ENCODE data around the gene ZCCHC24.

ZCCHC24 gene

DNA sequence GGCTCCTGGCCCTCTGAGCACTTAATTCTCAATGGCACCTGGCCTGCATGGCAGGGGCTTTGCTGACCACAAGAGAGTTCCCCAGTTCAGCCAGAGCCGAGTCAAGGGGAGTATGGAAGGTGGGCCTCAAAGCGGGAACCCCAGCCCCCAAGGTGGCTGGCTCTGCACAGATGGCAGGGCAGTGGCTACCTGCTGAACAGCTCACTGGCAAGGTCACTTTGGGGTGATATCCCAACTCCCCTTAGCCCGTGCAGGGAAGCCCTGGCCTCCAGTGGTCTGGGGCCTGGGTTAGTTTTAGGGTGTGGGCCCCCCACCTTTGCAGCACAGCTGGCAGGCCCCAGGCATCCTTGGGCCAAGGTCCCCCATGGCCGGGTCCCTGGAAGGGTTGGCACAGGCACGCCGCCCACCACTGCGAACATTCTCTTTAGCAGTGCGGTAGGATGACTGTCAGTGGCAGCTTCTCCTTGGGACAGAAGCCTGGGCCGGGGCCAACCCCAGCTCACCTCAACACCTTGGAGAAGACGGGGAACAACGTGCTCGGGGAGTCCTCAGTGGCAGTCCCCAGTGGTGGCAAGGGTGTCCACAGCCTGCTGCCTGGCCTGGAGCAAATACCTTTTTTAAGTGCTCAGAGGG, 61.3 kb downstream of the ZCCHC24 start:
- DNase-seq (ENCODE audit: low read depth in 2 of 2), result no peak

DNA sequence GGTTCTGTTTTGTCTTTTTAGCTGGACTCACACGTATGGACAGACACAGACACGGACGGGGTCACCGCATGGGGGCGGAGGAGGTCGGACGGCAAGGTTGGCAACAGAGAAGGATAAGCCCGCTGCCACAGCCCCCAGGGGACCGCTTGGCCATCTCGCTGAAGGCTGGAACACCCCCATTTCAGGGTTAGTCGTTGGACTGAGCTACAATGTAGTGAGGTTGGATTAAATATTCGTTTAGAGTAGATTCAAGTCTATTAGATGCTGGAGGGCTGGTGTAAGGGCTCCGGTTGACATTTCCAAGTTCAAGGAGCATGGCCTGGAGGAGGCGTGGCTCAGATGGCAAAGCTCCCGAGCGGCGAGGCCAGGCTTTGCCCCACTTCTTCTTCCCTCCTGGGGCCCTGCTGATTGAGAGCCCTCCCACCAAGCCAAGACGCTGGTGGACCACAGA, 62.9 kb downstream of the ZCCHC24 start:
- DNase-seq (ENCODE audit: low read depth in 2 of 2), result no peak

DNA sequence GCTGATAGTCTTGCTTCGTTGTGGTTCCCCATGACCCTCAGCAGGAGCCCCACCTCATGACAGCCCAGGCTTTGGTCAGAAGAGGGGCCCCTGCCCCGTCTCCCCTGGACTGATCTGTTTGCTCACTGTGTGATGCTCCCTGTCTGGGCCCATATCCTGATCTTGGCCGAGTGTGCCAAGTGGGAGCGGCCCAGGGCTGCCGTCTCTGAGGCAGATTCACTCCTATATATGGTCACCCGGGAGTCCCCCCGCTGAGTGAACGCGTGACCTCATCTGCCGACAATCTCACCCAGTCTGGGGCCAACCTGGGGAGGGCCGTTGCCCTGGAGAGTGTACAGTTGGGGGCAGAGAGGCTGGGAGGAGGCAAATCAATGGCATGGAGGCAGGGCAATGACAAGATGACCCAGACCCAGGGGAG, 63.6 kb downstream of the ZCCHC24 start:
- no peak for DNase-seq (ENCODE audit: low read depth in 2 of 2)

DNA sequence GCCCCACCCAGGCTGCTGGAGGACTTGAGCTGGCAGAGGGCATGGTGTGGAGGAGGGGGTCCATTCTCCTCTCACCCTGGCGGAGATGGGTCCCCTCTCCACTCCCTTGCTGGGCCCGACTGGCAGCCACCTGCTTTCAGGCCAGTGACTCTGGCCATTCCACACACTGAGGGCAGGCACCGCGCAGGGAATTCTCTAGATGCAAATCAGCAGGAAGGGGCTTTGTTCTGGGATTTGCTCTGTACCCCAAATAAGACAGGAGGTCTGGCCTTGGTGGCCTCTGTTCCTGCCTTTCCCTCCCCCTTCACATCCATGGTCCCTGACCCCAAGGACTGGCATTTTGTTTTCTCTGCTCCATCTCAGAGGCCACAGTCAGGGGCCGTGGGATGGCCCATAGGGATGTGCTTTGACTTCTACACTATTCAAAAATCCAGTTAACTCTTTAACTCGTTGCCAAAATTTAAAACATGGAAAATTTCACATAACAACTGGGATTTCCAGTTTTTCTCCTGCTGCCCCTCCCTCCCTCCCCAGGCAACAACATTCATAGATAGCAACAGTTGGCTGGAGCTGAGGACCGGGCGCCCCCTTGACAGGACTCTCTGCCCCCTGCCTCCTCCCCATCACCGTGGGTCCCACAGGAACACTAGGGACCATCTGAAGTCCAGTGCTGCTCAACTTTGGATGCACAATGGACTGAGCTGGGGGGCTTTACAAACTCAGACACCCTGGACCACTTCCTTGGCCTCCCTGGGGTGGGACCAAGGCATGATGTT, 64.3 kb downstream of the ZCCHC24 start:
- no peak for DNase-seq (ENCODE audit: low read depth in 2 of 2)

DNA sequence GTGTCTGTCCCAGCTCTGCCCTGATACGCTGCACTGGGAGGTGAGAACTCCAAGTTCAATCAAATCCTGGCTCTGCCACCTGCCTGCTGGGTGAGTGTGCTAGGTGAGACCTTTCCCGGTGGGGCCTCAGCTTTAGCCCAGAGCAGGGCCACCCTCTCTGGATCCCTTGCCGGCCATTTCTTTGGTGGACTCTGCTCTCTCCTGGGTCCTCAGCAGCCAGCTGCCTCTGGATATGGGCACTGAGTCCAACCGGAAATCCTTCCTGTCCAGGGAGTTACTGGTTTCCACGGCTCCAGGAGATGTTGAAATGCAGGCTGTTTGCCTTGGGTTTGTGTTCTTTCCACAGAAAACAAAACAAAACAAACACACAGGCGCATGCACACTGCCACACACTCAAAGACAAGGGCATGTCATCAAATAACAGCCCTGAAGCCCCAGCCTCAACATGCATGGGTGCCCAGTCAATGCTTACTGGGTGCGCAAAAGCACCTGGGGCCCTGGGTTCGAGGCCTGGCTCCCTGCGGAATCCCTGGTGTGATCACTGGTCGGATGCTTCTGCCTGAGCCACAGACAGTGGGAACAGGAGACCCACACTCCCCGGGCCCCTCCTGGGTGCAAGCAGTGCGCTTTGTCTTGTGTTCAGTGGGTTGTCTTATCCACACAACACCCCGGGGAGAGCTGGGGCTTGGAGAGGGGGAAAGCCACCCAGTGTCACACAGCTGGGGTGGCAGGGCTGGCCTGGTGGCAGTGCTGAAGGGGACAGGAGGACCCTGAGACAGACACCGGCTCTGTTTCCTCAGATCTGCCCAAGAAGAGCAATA, 65.1 kb downstream of the ZCCHC24 start:
- DNase-seq (ENCODE audit: low read depth in 2 of 2), result no peak

DNA sequence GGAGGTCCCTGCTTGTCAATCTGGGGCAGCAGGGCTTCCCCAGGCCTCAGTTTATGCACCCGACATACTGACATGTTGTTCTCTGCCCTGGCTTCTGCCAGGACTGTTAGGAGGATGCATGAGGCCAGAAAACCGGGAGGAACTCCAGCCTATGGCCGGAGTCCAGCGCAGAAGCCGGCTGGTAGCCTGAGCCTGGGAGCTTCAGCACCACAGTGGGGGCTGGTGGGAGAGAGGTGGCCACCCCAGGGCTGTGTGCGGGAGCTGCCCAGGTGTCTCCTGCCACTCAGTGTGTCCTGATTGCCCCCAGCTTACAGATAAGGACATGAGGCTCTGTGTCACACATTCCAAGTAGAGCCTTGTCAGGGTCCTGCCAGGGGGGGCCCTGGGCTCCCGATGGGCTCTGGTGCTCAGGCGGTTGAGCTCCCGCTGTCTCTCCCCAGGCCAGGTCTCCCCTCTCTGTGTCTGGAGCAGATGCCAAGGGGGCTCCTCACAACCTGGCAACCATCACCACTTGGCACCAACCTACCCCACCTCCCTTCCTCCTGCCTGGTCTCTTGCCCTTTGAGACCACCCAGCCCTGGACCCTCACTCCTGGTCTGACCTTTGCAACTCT, 65.8 kb downstream of the ZCCHC24 start:
- DNase-seq (ENCODE audit: low read depth in 2 of 2), result no peak

DNA sequence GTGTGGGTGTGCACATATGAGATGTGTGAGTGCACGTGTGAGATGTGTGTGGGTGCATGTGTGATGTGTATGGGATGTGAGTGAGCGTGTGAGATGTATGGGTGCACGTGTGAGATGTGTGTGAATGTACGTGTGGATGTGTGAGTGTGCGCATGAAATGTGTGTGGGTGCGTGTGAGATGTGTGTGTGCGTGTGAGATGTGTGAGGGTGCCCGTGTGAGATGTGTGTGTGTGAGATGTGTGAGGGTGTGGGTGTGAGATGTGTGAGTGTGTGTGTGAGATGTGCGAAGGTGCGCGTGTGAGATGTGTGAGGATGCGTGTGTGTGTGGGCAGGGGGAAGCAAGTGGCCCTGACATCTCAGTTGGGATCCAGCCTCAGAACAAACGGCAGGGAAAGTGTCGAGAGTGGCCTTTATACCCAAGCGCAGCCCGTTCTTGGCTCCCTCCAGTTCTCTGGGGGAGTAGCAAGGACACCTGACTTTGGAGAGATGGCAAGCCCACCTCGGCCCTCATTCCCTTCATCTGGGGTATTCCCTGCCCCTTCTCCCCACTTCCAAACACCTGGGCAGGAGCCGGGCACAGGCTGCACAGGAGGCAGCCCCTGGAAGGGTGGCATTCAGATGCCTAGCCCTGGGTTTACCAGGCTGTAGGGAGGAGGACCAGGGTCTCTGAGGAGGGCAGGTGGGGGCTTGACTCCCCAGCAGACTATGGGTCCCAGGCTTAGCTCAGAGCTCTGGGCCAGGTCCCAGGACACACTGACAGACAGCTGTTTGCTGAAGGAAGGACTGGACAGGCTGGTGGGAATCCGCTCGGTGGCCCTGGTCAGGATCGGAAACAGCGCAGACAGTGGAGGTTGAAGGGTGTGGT, 66.5 kb downstream of the ZCCHC24 start:
- DNase-seq (ENCODE audit: low read depth in 2 of 2), result no peak

DNA sequence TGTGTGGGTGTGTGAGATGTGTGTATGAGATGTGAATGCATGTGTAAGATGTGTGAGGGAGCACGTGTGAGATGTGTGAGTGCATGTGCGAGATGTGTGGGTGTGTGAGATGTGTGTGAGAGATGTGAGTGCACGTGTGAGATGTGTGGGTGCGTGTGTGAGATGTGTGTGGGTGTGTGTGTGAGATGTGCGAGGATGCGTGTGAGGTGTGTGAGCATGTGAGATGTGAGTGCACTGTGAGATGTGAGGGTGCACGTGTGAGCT, 67.1 kb downstream of the ZCCHC24 start:
- no peak for DNase-seq (ENCODE audit: low read depth in 2 of 2)

DNA sequence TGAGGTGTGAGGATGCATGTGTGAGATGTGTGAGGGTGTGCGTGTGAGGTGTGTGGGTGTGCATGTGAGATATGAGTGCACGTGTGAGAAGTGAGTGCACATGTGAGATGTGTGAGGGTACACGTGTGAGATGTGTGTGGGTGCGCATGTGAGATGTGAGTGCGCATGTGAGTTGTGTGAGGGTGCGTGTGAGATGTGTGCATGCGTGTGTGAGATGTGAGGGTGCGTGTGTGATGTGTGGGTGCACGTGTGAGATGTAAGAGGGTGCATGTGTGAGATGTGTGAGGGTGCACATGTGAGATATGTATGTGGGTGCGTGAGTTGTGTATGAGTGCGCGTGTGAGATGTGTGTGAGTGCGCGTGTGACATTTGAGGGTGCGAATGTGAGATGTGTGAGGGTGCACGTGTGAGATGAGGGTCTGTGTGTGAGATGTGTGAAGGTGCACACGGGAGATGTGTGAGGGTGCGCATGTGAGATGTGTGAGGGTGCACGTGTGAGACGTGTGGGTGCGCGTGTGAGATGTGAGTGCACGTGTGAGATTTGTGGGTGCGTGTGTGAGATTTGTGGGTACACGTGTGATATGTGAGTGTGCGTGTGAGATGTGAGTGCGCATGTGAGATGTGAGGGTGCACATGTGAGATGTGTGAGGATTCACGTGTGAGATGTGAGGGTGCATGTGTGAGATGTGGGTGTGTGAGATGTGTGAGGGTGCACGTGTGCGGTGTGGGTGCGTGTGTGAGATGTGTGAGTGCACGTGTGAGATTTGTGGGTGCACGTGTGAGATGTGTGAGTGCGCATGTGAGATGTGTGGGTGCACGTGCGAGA, 67.7 kb downstream of the ZCCHC24 start:
- no peak for DNase-seq (ENCODE audit: low read depth in 2 of 2)

DNA sequence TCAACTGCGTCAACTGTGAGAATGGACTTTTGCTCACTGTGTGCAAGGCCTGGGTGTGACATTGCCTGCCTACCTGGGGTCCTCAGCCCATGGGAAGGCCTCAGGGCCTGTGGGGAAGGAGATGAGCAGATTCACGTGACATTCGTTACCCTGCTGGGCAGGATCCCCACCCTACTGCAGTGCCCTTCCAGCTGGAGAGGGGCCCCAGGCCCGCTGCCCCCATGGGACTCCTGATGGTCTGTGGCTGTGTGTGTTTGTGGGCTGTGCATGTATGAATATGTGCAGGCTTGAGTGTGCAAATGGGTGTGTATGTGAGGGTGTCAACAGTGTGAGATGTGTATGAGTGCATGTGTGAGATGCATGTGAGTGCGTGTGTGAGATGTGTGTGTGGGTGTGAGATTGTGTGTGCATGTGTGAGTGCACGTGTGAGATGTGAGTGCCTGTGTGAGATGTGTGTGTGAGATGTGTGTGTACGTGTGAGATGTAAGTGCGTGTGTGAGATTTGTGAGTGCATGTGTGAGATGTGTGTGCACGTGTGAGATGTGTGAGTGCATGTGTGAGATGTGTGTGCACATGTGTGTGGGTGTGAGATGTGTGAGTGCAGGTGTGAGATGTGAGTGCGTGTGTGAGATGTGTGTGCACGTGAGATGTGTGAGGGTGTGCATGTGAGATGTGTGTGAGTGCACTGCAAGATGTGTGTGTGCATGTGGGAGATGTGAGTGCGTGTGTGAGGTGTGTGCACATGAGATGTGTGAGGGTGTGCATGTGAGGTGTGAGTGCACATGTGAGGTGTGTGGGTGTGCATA, 68.5 kb downstream of the ZCCHC24 start:
- no peak for DNase-seq (ENCODE audit: low read depth in 2 of 2)

DNA sequence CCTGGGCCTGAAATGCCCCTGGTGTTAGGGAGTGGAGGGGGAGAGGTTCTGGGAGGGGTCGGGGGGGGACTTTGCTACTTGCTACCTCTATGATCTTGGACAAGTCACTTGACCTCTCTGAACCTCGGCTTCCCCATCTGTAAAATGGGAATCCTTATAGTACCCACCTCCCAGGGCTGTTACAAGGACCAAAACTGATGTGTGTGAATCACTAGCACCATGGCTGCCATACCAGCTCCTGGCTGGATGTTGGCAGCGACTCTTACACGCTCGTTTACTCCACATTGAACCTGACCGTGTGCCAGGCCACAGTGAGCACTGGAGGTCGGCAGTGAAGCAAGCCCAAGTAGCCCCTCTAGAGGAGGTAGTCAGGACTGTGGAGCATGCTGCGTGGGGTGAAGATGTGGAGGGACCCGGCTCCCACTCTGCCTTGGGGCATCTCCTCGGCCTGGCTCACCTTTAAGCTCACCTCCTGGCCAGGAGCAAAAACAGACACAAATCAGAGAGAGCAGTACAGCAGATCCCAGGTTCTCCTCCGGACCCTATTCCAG, 69.3 kb downstream of the ZCCHC24 start:
- no peak for DNase-seq (ENCODE audit: low read depth in 2 of 2)

DNA sequence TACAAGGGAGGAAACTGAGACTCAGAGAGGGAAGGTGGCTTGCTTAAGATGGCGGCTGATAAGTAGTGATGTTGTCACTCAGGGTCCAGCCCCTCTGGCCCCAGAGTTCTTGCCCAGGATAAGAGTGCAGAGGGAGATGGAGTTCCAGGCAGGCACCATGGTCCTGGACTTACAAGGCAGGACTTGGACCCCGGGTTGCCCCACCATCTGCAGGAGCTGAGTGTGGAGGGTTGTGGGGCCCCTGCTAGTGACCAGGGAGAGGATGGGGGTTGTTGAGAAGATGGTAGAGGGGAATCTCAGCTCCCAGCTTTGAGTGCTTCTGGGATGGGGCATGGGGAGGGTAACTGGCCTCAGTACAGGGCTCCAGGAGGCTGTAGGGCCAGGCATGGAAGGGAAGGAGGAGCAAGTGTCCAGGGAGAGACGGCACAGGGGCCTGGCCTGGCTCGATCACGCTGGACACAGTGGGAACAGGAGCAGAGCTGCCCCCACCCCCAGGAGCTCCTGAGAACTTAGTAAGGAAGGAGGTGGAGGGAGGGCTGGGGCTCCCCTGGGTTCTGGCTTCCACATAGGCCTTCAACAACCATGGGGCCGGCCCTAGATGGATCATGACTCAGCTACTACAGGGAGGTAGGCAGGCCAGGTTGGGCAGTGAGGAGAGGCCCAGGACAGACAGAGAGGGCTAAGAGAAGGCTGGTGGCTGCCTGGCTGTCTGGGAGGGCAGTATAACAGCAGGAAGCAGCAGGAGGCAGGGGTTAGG, 69.9 kb downstream of the ZCCHC24 start:
- no peak for DNase-seq (ENCODE audit: low read depth in 2 of 2)

DNA sequence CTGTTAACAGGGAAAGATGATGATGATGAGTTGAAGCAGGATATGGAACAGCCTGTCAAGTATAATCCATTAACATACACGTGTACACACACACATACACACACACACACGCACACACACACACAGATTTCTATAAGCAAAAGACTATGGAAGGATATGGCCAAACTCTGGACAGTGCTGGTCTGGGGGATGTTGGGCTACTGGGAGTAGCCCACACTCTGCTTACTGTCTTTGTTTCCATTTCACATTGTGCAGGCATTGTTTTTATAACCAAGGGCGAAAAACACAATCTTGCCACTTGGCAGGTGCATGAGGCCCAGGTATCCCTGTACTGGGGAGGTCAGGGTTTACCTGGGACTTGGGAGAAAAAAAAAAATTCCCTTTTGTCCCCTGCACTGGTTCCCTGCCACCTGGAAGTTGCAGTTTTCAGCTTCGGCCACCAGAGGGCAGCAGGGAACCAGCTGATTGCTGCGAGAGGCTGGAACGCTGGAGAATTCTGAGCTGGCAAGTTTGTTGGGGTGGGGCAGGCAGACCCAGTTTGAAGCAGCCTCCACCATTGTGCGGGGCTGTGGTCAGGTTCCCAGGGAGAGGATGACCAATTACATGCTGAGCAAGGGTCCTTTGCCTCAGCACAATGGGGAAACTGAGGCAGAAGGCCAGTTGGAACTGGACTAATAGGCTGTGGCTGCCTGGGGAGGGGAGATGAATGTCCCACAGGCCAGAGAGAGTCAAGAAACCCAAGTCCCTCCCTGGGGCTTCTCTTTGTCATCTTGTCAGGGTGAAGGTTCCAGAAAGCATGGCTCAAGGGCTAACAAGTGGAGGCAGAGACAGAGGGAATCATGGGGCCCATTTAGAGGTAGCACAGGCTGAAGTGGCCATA, 70.9 kb downstream of the ZCCHC24 start:
- DNase-seq (ENCODE audit: low read depth in 2 of 2), result peak; percentile 52 to 55

DNA sequence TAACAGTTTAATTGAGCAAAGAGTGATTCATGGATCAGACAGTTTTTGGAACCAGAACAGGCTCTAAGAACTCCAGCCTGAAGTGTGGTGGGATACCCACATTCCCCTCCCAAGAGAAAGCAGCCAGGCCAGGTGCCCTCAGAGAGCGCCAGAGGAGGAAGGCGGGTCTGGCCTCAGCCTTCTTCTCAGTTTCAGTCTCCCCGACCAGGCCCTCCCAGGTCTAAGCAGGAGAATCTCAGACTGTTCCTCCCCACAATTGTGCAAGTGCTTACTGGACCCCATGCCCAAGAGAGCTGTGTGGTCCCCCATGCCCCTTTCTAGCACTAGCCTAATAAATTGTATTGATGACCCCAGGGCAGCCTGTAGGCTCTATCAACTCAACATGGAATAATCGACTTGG, 72.6 kb downstream of the ZCCHC24 start:
- no peak for DNase-seq (ENCODE audit: low read depth in 2 of 2)

DNA sequence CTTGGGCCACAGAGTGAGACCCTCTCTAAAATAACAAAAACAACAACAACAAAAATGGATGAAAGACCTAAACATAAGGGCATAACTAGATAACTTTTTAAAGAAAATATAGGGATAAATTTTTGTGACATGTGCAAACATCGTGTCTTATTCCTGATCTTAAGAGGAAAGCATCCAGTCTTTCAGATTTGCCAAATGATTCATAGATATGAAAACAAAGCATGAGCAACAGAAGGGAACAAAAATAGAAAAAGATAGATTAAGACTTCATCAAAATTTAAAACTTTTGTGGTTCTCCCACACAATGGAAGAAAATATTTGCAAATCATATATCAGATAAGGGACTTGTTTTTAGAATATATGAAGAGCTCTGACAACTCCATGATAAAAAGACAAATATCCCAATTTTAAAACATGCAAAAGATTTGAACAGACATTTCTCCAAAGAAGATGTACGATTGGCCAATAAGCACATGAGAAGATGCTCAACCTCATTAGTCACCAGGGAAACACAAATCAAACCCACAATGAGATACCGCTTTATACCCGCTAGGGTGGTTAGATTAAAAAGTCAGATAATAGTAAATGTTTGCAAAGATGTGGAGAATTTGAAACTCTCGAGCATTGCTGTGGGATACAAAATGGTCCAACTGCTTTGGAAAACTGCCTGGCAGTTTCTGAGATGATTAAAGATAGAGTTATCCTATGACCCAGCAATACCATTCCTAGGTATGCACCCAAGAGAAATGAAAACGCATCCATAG, 77.8 kb downstream of the ZCCHC24 start:
- no peak for DNase-seq (ENCODE audit: low read depth in 2 of 2)

DNA sequence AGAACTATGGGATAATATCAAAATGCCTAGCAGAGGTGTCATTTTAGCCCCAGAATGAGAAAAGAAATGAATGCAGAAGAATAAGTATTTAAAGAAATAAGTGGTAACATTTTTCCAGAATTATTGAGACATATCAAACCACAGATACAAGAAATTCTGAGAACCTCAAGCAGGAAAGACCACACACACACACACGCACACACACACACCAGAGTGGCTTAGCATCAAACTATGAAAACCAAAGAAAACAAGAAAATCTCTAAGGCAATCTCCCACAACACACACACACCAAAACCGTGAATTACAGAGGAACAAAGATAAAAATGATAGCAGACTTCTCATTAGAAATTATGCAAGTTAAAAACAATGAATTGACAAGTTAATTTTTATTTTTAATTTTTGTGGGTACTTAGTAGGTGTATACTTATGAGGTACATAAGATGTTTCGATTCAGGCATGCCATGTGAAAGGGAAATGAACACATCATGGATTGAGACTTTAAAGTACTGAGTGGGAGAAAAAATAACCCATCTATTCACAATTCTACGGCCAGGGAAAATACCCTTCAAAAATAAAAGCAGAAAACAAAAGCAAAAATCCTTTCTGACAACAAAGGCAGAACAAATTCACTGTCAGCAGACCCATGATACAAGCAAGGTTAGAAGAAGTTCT, 83.6 kb downstream of the ZCCHC24 start:
- no peak for DNase-seq (ENCODE audit: low read depth in 2 of 2)
